Fibroblast of the conjunctiva (primary cell): ENCODE measurements around the gene KRTAP10-5.
"Not testable (repeated sequence)": the region's sequence is repeated elsewhere in the genome, so short reads cannot be mapped to it uniquely, and the experiment has no call there.

Experiments used
- DNase-seq: peaks from one replicate; pipeline ENCODE4 v3.0.0-alpha.2; 2010; ENCODE audit warnings: low read depth

The KRTAP10-5 gene

GRCh38 chr21:44590897-44591800, 10.7 kb upstream of the KRTAP10-5 start:
- not testable (repeated sequence) for DNase-seq

DNA sequence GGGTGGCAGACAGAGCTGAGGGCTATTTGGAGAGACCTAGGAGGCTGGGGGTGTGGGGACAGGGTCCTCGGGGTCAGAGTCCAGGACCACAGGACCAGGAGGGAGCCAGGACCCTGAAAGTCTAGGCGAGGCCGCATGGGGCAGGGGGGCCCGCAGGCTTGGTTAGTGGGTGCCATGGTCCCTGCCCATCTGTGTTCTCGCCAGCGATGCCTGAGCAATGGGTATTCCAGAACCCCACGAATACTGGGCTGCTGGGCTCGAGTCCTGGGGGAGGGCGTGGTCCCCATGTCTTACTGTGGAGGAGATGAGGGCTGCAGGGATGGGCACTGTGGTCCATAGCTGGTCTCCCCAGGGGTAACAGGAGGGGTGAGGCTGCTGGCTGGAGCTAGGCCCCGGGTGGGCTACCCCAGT, 9.9 kb upstream of the KRTAP10-5 start:
- DNase-seq: no peak

- no peak for DNase-seq
Measured at GRCh38 chr21:44589586-44590305, 9.3 kb upstream of the KRTAP10-5 start.

GRCh38 chr21:44589094-44589493, 8.7 kb upstream of the KRTAP10-5 start:
- no peak for DNase-seq

- DNase-seq: no peak
Measured at GRCh38 chr21:44585892-44586291, 5.5 kb upstream of the KRTAP10-5 start.

DNA sequence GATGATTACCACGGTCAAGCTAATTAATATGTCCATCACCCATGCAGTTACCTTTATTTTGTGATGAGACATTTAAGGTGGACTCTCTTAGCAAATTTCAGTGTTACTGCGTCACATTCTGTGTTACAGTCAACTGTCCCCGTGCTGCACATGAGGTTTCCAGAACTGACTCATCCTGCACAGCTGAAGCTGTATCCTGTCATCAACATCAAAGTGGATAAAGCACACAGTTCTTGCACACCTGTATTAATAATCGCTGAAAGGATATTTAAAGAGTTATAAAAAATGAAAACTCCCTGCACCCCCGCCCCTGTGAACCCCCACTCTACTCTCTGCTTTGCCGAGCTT, 3.4 kb upstream of the KRTAP10-5 start:
- no peak for DNase-seq

GRCh38 chr21:44583089-44583799, 2.8 kb upstream of the KRTAP10-5 start:
- DNase-seq: no peak

- DNase-seq: no peak
Measured at GRCh38 chr21:44582055-44582454, 1.7 kb upstream of the KRTAP10-5 start.

- no peak for DNase-seq
Measured at GRCh38 chr21:44581158-44581557, 754 bp upstream of the KRTAP10-5 start.

DNA sequence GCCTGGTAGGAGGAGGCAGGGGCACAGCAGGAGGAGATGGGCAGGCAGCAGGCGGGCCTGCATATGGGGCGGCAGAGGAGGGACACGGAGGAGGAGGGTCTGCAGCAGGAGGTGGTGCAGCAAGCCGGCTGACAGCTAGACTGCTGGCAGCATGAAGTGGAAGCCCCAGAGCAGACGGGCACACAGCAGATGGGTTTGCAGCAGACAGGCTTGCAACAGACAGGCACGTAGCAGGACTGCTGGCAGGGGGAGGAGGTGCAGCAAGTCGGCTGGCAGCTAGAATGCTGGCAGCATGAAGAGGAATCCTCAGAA, 615 bp downstream of the KRTAP10-5 start:
- DNase-seq: no peak

DNA sequence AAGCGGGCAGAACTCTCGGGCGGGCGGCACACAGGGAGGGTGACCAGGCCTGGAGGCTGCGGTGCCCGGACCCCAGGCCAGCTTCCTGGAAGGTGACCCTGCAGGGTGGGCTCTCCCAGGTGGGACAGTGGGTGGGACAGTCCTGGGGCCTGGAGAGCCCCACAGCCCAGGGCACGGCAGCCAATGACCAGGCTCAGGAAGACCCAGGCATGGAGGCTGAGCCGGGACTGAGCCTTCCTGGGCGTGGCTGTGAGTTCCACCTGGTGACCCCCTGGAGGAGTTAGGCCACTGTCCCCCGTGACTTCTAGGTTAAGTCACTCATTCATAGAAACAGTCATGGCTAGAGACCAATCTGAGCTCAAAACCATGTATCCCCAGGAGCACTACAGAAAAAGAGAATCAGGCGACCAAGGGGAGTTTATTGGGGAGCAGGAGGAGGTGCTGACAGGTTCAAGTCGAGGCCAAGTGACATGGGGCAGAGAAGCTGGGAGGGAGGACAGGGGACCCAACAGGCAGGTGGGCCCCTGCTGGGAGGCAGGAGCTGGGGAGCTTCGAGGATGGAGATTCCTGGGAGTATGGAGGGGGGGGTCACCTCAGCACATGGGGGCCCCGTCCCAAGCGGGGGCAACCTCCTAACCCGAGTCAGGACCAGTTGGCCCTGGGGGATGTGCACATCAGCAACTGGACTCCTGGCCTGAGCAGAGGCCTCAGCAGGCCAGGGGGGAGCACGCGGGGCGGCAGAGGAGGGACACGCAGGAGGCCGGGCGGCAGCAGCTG, 1.2 kb downstream of the KRTAP10-5 start:
- DNase-seq: no peak

- DNase-seq: no peak
Measured at GRCh38 chr21:44578371-44579055, 1.9 kb downstream of the KRTAP10-5 start.

DNA sequence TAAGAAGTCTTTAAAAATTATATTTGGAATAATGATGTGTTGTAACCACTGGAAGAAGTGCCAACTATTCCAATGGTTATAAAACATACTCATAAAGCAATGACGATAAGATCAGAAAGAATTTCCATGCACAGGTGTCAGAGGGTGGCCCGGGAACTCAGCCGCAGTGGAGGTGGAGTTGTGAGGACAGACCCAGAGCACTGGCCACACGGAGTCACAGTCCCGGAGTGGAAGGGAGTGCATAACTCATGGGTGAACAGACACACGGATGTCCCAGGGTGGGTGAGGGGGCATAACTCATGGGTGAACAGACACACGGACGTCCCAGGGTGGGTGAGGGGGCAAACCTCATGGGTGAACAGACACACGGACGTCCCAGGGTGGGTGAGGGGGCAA, 4.4 kb downstream of the KRTAP10-5 start:
- DNase-seq: no peak

- DNase-seq: no peak
Measured at GRCh38 chr21:44575307-44576024, 4.9 kb downstream of the KRTAP10-5 start.

- DNase-seq: no peak
Measured at GRCh38 chr21:44574457-44575306, 5.7 kb downstream of the KRTAP10-5 start.

DNA sequence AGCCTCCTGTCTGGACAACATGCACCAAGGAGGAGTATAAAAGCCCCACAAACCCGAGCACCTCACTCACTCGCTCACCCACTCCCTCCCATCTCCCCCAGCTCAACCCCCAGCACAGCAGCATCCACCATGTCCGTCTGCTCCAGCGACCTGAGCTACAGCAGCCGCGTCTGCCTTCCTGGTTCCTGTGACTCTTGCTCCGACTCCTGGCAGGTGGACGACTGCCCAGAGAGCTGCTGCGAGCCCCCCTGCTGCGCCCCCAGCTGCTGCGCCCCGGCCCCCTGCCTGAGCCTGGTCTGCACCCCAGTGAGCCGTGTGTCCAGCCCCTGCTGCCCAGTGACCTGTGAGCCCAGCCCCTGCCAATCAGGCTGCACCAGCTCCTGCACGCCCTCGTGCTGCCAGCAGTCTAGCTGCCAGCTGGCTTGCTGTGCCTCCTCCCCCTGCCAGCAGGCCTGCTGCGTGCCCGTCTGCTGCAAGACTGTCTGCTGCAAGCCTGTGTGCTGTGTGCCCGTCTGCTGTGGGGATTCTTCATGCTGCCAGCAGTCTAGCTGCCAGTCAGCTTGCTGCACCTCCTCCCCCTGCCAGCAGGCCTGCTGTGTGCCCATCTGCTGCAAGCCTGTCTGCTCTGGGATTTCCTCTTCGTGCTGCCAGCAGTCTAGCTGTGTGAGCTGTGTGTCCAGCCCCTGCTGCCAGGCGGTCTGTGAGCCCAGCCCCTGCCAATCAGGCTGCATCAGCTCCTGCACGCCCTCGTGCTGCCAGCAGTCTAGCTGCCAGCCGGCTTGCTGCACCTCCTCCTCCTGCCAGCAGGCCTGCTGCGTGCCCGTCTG, 6.6 kb downstream of the KRTAP10-5 start, which contains the start of gene KRTAP10-4:
TSS of gene KRTAP10-4 (plus strand) at position 100 of the 827 bp plus-strand sequence. CDS start at position 130, 30 bp downstream.
- DNase-seq: not testable (repeated sequence)

DNA sequence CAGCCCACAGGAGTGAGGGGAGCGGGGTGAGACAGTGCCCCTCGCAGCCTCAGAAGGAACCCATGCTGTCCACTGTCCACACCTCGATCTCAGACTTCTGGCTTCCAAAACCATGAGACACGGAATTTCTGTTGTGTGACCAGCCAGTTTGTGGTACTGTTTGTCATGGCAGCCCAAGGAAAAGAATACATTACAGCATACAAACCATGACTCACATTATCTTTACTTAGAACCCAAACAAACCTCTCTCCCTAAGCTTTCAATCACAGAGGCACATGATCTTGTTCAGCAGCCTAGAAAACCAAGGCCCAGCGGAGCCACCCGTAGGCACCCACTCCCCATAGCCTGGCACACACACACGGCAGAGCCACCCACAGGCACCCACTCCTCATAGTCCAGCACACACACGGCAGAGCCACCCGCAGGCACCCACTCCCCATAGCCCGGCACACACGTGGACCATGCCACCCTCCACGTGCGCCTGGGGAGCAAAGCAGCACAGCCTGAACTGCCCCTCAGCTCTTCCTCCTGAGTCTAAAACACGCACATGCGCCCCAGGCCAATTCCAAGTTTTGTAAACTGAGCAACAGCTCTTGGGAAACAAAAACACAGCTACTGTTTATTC, 7.3 kb downstream of the KRTAP10-5 start:
- DNase-seq: no peak
